WERI-Rb-1 (cell line): Measurements from ENCODE around the gene FBXO36.

Experiments
- DNase-seq: peaks from one replicate; pipeline ENCODE4 v3.0.0-alpha.2; 2020
- H3K27ac ChIP-seq: fragments of 250-450 bp; sonication (Bioruptor Pico); 2 replicates; pipeline ENCODE4 v1.5.1; 2020; ENCODE audit warnings: mild to moderate bottlenecking, moderate library complexity
- H3K27me3 ChIP-seq: fragments of 250-450 bp; sonication (Bioruptor Pico); 2 replicates; pipeline ENCODE4 v1.5.1; 2021; ENCODE audit warnings: mild to moderate bottlenecking, low read depth, moderate library complexity; ENCODE audit not compliant: insufficient read depth, severe bottlenecking
- H3K36me3 ChIP-seq: fragments of 250-450 bp; sonication (Bioruptor Pico); 2 replicates; pipeline ENCODE4 v1.5.1; 2020; ENCODE audit warnings: mild to moderate bottlenecking, moderate library complexity
- H3K4me3 ChIP-seq: 2 replicates; pipeline ENCODE4 v1.5.1; 2011; ENCODE audit warnings: low read depth, mild to moderate bottlenecking, control low read depth, low read length
- H3K9me3 ChIP-seq: fragments of 250-450 bp; sonication (Bioruptor Pico); 2 replicates; pipeline ENCODE4 v1.5.1; 2021; ENCODE audit warnings: mild to moderate bottlenecking, moderate library complexity; ENCODE audit not compliant: severe bottlenecking
- TF ChIP-seq, protein P1 (sequence below): IDR thresholded peaks from 2 replicates; pipeline ENCODE4 v1.5.1; 2011; ENCODE audit warnings: low read depth, mild to moderate bottlenecking, control low read depth, inconsistent platforms, low read length

FBXO36 gene

DNA sequence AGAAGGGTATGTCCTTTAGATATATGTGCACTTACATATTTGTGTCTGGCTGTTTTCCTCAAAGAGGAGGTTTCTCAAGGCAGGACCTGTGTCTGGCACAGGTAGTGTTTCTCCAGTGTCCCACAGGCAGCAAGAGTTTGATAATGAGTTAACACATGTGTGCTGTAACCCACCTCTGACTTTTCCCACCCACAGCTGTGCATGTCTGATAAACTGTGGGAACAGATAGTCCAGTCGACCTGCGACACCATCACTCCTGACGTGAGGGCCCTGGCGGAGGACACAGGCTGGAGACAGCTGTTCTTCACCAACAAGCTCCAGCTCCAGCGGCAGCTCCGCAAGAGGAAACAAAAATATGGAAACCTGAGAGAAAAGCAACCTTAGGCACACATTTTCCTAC is 88.2 kb downstream of the FBXO36 start:
- Histone ChIP-seq H3K27ac (no peak overlapping the region), H3K36me3 (no peaks in the 10 kb centered on the region), H3K9me3 (no peaks in the 10 kb centered on the region), H3K27me3 (no peaks in the 10 kb centered on the region), H3K4me3 (no peak overlapping the region)
- TF ChIP-seq, protein P1, sequence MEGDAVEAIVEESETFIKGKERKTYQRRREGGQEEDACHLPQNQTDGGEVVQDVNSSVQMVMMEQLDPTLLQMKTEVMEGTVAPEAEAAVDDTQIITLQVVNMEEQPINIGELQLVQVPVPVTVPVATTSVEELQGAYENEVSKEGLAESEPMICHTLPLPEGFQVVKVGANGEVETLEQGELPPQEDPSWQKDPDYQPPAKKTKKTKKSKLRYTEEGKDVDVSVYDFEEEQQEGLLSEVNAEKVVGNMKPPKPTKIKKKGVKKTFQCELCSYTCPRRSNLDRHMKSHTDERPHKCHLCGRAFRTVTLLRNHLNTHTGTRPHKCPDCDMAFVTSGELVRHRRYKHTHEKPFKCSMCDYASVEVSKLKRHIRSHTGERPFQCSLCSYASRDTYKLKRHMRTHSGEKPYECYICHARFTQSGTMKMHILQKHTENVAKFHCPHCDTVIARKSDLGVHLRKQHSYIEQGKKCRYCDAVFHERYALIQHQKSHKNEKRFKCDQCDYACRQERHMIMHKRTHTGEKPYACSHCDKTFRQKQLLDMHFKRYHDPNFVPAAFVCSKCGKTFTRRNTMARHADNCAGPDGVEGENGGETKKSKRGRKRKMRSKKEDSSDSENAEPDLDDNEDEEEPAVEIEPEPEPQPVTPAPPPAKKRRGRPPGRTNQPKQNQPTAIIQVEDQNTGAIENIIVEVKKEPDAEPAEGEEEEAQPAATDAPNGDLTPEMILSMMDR: no peak
- no peak for DNase-seq

DNA sequence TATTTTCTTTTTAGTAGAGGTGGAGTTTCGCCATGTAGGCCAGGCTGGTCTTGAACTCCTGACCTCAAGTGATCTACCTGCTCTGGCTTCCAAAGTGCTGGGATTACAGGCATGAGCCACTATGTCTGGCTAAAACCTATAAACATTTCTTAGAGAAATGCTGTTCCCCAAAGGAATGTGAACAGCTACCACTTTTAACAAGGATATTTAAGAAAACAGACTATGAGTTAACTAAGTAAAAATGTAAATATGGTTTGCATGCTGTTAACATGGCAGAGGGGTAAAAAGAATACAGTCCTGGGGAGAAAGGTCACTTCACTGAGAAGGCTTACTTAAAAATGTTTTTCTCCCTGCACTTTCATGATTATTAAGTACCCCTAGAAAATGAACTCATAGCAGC is 89.3 kb downstream of the FBXO36 start:
- TF ChIP-seq, protein P1: no peak
- Histone ChIP-seq H3K4me3 (no peak overlapping the region), H3K27me3 (no peaks in the 10 kb centered on the region), H3K36me3 (no peaks in the 10 kb centered on the region), H3K9me3 (no peaks in the 10 kb centered on the region), H3K27ac (no peak overlapping the region)
- no peak for DNase-seq

DNA sequence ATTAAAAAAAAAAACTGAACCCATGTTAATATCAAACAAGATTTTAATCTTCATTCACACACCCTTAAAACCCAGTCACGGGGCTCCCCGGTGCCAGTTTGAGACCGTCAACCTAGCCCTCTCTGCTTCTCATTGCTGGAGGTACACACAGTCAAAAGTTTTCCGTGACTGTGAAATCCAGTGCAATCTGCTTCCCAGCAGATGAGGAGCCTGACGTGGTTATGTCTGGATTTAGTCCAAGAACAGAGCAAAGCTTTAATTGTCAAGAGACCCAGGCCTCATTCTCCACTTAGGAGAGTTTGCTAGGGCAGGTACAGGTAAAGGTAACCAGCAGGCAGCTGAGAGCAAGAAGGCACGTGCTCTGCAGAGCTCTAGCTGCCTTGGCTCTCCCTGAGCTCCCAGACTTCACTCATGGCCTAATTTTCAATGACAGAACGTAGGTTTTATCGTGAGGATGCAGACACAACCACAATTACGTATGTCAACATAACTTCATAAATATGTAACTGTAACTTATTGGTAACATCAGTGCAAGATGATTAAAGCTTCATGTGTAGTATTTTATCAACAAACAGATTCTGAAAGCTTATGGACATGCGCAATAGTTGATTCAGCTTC is 90.1 kb downstream of the FBXO36 start:
- Histone ChIP-seq H3K27ac (no peak overlapping the region), H3K4me3 (no peak overlapping the region), H3K27me3 (no peaks in the 10 kb centered on the region), H3K9me3 (no peaks in the 10 kb centered on the region), H3K36me3 (no peaks in the 10 kb centered on the region)
- no peak for DNase-seq
- TF ChIP-seq, protein P1: no peak

DNA sequence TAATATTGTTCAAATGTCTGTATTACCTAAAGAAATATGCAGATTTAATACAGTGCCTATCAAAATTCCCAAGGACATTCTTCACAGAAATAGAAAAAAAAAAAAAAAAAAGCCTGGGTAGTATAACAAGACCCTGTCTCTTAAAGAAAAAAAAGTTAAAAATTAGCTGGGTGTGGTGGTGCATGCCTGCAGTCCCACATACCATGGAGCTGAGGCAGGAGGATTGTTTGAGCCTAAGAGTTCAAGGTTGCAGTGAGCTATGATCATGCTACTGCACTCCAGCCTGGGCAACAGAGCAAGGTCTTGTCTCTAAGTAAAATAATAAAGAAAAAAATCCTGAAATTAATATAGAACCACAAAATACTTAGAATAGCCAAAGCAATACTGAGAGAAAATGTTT is 94.5 kb downstream of the FBXO36 start:
- no peak overlapping the region for H3K4me3 ChIP-seq
- DNase-seq: no peak
- no peaks in the 10 kb centered on the region for H3K36me3 ChIP-seq
- H3K27me3 ChIP-seq: peaks cover 17% of the 10 kb centered on the region
- H3K9me3 ChIP-seq: no peaks in the 10 kb centered on the region
- TF ChIP-seq, protein P1: no peak
- H3K27ac ChIP-seq: no peak overlapping the region

DNA sequence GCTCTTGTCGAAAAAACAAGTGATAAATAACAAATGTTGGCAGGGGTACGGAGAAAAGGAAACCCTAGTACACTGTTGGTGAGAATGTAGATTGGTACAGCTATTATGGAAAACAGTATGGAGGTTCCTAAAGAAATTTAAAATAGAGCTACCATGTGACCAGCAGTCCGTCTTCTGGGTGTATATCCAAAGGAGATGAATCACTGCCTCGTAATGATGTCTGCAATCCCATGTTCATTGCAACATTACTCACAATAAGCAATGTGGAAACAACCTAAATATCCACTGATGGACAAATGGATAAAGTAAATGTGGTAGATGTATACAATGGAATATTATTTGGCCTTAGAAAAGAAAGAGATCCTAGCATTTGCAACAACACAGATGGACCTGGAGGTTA is 95.8 kb downstream of the FBXO36 start:
- H3K27ac ChIP-seq: no peak overlapping the region
- no peak overlapping the region for H3K4me3 ChIP-seq
- TF ChIP-seq, protein P1: no peak
- H3K36me3 ChIP-seq: no peaks in the 10 kb centered on the region
- DNase-seq: no peak
- H3K9me3 ChIP-seq: no peaks in the 10 kb centered on the region
- peaks cover 28% of the 10 kb centered on the region for H3K27me3 ChIP-seq

DNA sequence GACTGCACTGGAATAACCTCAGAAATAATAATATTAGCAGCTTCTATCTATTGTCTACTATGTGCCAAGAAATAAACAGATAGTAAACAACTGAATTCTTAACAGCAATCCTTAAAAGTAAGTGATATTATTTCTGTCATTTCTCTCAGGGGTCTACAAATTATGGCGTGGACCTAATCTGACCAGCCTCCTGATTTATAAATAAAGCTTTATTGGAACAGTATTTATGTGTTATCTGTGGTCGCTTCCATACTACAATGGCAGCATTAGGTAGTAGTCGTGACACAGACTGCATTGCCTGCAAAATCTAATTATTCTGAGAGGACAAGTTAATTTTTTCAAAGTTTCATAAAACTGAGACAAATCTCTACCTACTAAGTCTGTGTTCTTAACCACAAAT is 97.4 kb downstream of the FBXO36 start:
- peaks cover 36% of the 10 kb centered on the region for H3K27me3 ChIP-seq
- no peak overlapping the region for H3K27ac ChIP-seq
- no peak overlapping the region for H3K4me3 ChIP-seq
- H3K36me3 ChIP-seq: no peaks in the 10 kb centered on the region
- no peaks in the 10 kb centered on the region for H3K9me3 ChIP-seq
- DNase-seq: no peak
- TF ChIP-seq, protein P1: no peak
